ENCODE measurements around the gene CDCA4. TPM values are rescaled to one million over a fixed set of nuclear protein-coding genes. Genes with fewer than 3 reads are reported as not detected.

The CDCA4 gene
- total and polyA plus RNA-seq, 12 donors: 1.5 to 6.4 (median 2.2) TPM

DNA sequence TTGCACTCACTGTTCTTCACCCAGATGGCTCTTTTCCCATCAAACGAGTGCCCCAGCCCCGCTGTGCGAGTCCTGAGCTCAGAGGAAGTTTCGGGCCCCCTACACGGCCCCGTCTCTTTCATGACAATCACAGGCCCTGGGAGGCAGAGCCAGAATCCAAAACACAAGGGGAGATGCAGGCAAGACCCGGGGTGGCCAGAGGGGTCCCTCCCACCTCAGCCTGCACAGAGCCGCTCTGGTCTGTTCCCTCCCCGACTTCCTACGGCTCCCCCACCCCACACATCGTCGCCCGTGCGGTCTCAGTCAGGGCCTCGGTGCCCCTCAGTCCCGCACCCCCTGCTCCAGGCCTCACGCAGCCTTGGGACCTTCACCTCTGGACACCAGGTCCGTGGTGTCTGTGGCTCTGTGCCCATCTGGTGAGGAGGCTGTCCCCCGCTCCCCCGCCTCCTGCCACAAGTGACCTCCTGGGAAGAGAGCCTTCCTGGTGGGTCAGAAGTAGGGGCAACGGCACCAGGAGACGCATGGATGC, 35.5 kb upstream of the CDCA4 start:
- no peak for TF ChIP-seq CTCF (IDR thresholded peaks at IDR 0.05)
- Histone ChIP-seq H3K36me3 (peaks cover 0 to 52% (median 0%) of the 10 kb centered on the region in 9 donors), H3K27ac (no peak overlapping the region), H3K4me3 (no peak overlapping the region), H3K9me3 (no peaks in the 10 kb centered on the region), H3K4me1 (peaks cover 10 to 30% (median 28%) of the 10 kb centered on the region in 9 donors), H3K27me3 (peaks cover 0 to 15% (median 0%) of the 10 kb centered on the region in 7 donors)
- DNase-seq: no peak
- intact Hi-C loops (cut with DNase I): no loop called here
- ATAC-seq: no peak
- 66 to 71% methylated on average over 22 of the region's 22 CpGs for WGBS, 2 donors

DNA sequence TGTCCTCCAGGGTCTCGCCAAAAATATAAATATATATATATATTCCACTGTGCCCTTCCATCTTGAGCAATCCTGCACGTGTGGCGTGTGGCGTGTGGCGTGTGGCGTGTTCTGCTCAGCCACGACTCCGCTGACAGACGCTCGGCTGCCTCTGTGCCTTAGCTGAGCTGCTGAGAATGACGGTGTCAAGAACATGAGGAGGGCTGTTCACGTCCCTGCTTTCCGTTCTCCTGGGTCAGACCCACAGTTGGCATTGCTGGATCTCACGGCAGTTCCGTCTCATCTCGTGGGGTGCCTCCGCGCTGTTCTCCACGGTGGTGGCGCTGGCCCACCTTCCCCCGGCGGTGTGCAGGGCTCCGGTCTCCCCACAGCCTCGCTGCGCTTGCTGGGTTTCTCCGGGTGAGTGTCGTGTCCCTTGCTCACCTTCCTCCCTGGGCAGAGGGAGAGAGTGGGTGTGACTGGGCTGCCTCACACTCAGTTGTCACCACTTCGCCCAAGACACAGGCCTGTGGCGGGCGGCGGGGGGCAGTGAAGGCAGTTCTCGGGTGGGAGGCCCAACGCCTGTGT, 34.9 kb upstream of the CDCA4 start:
- intact Hi-C loops (cut with DNase I): no loop called here
- H3K4me3 ChIP-seq: no peak overlapping the region
- peaks cover 0 to 15% (median 0%) of the 10 kb centered on the region in 7 donors for H3K27me3 ChIP-seq
- H3K27ac ChIP-seq: no peak overlapping the region
- WGBS, 2 donors: 65 to 72% methylated on average over 32 to 33 of the region's 33 CpGs
- peaks cover 0 to 57% (median 0%) of the 10 kb centered on the region in 9 donors for H3K36me3 ChIP-seq
- no peak for TF ChIP-seq CTCF (IDR thresholded peaks at IDR 0.05)
- no peaks in the 10 kb centered on the region for H3K9me3 ChIP-seq
- H3K4me1 ChIP-seq: peaks cover 4 to 25% (median 23%) of the 10 kb centered on the region in 9 donors
- ATAC-seq: no peak
- no peak for DNase-seq

DNA sequence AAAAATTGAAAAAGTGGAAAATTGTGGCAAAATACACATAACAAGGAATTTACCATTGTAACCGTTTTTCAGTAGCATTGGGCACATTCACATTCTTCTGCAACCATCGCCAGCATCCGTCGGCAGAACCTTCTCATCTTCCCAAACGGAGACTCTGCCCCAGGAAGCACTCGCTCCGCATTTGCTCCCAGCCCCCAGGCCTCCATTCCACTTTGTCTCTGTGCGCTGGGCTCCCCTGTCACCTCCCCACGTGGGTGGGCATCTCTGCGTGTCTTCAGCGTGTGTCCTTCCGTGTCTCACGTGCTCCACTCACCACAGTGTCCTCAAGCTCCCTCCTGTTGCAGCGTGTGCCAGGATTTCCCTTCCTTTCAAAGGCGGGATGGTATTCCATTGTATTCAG, 34.5 kb upstream of the CDCA4 start:
- intact Hi-C loops (cut with DNase I): no loop called here
- ATAC-seq: no peak
- TF ChIP-seq CTCF (IDR thresholded peaks at IDR 0.05): no peak
- Histone ChIP-seq H3K9me3 (no peaks in the 10 kb centered on the region), H3K36me3 (peaks cover 0 to 62% (median 0%) of the 10 kb centered on the region in 9 donors), H3K27me3 (peaks cover 0 to 15% (median 0%) of the 10 kb centered on the region in 7 donors), H3K27ac (no peak overlapping the region), H3K4me1 (peaks cover 0 to 20% (median 18%) of the 10 kb centered on the region in 9 donors), H3K4me3 (no peak overlapping the region)
- 63 to 73% methylated on average over 15 of the region's 15 CpGs for WGBS, 2 donors
- DNase-seq: no peak

GRCh38 chr14:105053996-105054395, 33.1 kb upstream of the CDCA4 start:
- intact Hi-C loops (cut with DNase I): no loop called here
- 94 to 96% methylated on average over 15 of the region's 15 CpGs for whole genome bisulfite sequencing, 2 donors
- Histone ChIP-seq H3K4me3 (no peak overlapping the region), H3K4me1 (peaks cover 0 to 7% (median 5%) of the 10 kb centered on the region in 9 donors), H3K27ac (no peak overlapping the region), H3K9me3 (no peaks in the 10 kb centered on the region), H3K36me3 (peaks cover 0 to 75% (median 0%) of the 10 kb centered on the region in 9 donors), H3K27me3 (peaks cover 0 to 15% (median 0%) of the 10 kb centered on the region in 7 donors)
- DNase-seq: no peak
- no peak for TF ChIP-seq CTCF (IDR thresholded peaks at IDR 0.05)
- ATAC-seq: no peak

Data from heart right ventricle (tissue), 16 donors.